SK-N-SH (cell line): ENCODE data around the gene UBA5. TPM values are rescaled to one million over a fixed set of nuclear protein-coding genes. Genes with fewer than 3 reads are reported as not detected.

ENCODE experiments used
- CTCF ChIA-PET: fragments of 300-600, 350-600 bp; formaldehyde crosslinking; extraction: SDS; loops from one replicate; lab custom pipeline; 2021; lab: Yijun Ruan, JAX
- POLR2A ChIA-PET: fragments of 350-600 bp; sonication (Branson Sonifier 250); formaldehyde crosslinking; extraction: SDS; loops from one replicate; lab custom pipeline; 2020; ENCODE audit warnings: antibody characterized with exemption, inconsistent platforms; lab: Yijun Ruan, JAX
- DNase-seq: peaks from one replicate; pipeline ENCODE4 v3.0.0; 2012
- H2AFZ ChIP-seq: fragments of 200-600 bp; sonication (generic); 2 replicates; pipeline ENCODE4 v1.8.1; 2016; ENCODE audit warnings: antibody characterized with exemption, mild to moderate bottlenecking, low read depth
- H3F3A ChIP-seq: fragments of 200-600 bp; sonication (generic); replicated peaks from 2 replicates; pipeline ENCODE3; 2016; ENCODE audit warnings: antibody characterized with exemption, mild to moderate bottlenecking; ENCODE audit not compliant: insufficient read depth
- H3K27ac ChIP-seq, 2 experiments: fragments of 200-500 bp in 1 of 2; fragments of 200-600 bp in 1 of 2; sonication (Bioruptor generic) in 1 of 2; sonication (generic), shearing (Covaris generic) in 1 of 2; 2 replicates each; pipeline versions ENCODE4 v1.5.1 to v1.6.1; 2014 to 2016; ENCODE audit warnings: low read depth in 2 of 2, inconsistent platforms in 1 of 2, low read length in 1 of 2, mild to moderate bottlenecking in 1 of 2, mixed read lengths in 1 of 2
- H3K27me3 ChIP-seq: fragments of 200-600 bp; sonication (generic), shearing (Covaris generic); 2 replicates; pipeline ENCODE4 v1.6.1; 2016; ENCODE audit warnings: mixed run types; ENCODE audit not compliant: insufficient read depth
- H3K36me3 ChIP-seq, 2 experiments: fragments of 200-500 bp in 1 of 2; fragments of 200-600 bp in 1 of 2; sonication (Bioruptor generic) in 1 of 2; sonication (generic) in 1 of 2; replicated peaks in 1 of 2; 2 replicates each; pipeline versions ENCODE3 to v1.5.1; 2014 to 2016; ENCODE audit warnings: low read length in 1 of 2, mild to moderate bottlenecking in 1 of 2; ENCODE audit not compliant: insufficient read depth in 2 of 2, control insufficient read depth in 1 of 2
- H3K4me1 ChIP-seq, 2 experiments: fragments of 200-500 bp in 1 of 2; fragments of 200-600 bp in 1 of 2; sonication (Bioruptor generic) in 1 of 2; sonication (generic), shearing (Covaris generic) in 1 of 2; 2 replicates each; pipeline versions ENCODE4 v1.5.1 to v1.6.1; 2014 to 2016; ENCODE audit warnings: low read depth in 1 of 2, low read length in 1 of 2, mixed run types in 1 of 2; ENCODE audit not compliant: insufficient read depth in 2 of 2, control insufficient read depth in 1 of 2
- H3K4me2 ChIP-seq: fragments of 200-600 bp; sonication (generic), shearing (Covaris generic); 2 replicates; pipeline ENCODE4 v1.6.1; 2017; ENCODE audit warnings: mixed run types
- H3K4me3 ChIP-seq, 2 experiments: fragments of 200-500 bp in 1 of 2; fragments of 200-600 bp in 1 of 2; sonication (Bioruptor generic) in 1 of 2; sonication (generic), shearing (Covaris generic) in 1 of 2; 2 replicates each; pipeline versions ENCODE4 v1.5.1 to v1.8.1; 2014 to 2016; ENCODE audit warnings: low read depth in 2 of 2, inconsistent platforms in 1 of 2, low read length in 1 of 2, mild to moderate bottlenecking in 1 of 2, mixed read lengths in 1 of 2, moderate library complexity in 1 of 2
- H3K79me2 ChIP-seq: fragments of 200-600 bp; sonication (generic); 2 replicates; pipeline ENCODE4 v1.8.1; 2017; ENCODE audit warnings: mild to moderate bottlenecking; ENCODE audit not compliant: insufficient read depth
- H3K9ac ChIP-seq: fragments of 200-600 bp; sonication (generic); 2 replicates; pipeline ENCODE4 v1.6.1; 2017; ENCODE audit warnings: mixed run types
- H3K9me2 ChIP-seq: fragments of 200-600 bp; sonication (generic); 2 replicates; pipeline ENCODE4 v1.6.1; 2017; ENCODE audit warnings: mixed run types
- H3K9me3 ChIP-seq: fragments of 200-600 bp; sonication (generic); 2 replicates; pipeline ENCODE4 v1.6.1; 2017; ENCODE audit warnings: mixed run types, mild to moderate bottlenecking, moderate library complexity
- H4K20me1 ChIP-seq: fragments of 200-600 bp; sonication (generic); 2 replicates; pipeline ENCODE4 v1.6.1; 2017; ENCODE audit warnings: mild to moderate bottlenecking, mixed run types; ENCODE audit not compliant: insufficient read depth
- CHD2 ChIP-seq: fragments of 150-350 bp; IDR thresholded peaks from 2 replicates; pipeline ENCODE4 v1.6.1; 2018; ENCODE audit warnings: low read length; ENCODE audit not compliant: partially characterized antibody
- CTCF ChIP-seq: fragments of 200-600 bp; sonication (generic); IDR thresholded peaks from 2 replicates; pipeline ENCODE4 v1.6.1; 2017; ENCODE audit warnings: antibody characterized with exemption, mild to moderate bottlenecking, moderate library complexity
- EP300 ChIP-seq, 2 experiments: IDR thresholded peaks; 2 replicates each; pipeline versions ENCODE4 v1.4.0 to v1.6.1; 2012; ENCODE audit warnings: borderline replicate concordance in 1 of 2, low read depth in 1 of 2, low read length in 1 of 2
- EZH2phosphoT487 ChIP-seq: fragments of 200-600 bp; sonication (generic); IDR thresholded peaks from 2 replicates; pipeline ENCODE4 v1.6.1; 2017; ENCODE audit warnings: low read depth, mixed run types, mild to moderate bottlenecking, antibody characterized with exemption, moderate library complexity, borderline replicate concordance
- FOSL2 ChIP-seq: IDR thresholded peaks from 2 replicates; pipeline ENCODE4 v1.4.0; 2012; ENCODE audit warnings: low read depth, mild to moderate bottlenecking, moderate library complexity, borderline replicate concordance
- GATA2 ChIP-seq: sonication (generic); formaldehyde crosslinking; IDR thresholded peaks from 2 replicates; pipeline ENCODE4 v1.5.0; 2020; ENCODE audit warnings: mild to moderate bottlenecking, missing genetic modification reagents
- IRF3 ChIP-seq: fragments of 150-350 bp; IDR thresholded peaks from 2 replicates; pipeline ENCODE4 v1.6.1; 2016; ENCODE audit warnings: mild to moderate bottlenecking, low read depth, low read length
- MEF2A ChIP-seq: IDR thresholded peaks from 2 replicates; pipeline ENCODE4 v1.4.0; 2012; ENCODE audit warnings: low read depth, borderline replicate concordance
- NRF1 ChIP-seq: IDR thresholded peaks from 2 replicates; pipeline ENCODE4 v1.6.1; 2012; ENCODE audit warnings: low read depth, mild to moderate bottlenecking, low read length
- POLR2AphosphoS5 ChIP-seq: IDR thresholded peaks from 2 replicates; pipeline ENCODE4 v1.6.1; 2012; ENCODE audit warnings: low read depth, low read length
- RAD21 ChIP-seq: IDR thresholded peaks from 2 replicates; pipeline ENCODE4 v1.6.1; 2012; ENCODE audit warnings: mild to moderate bottlenecking, low read length
- RCOR1 ChIP-seq: fragments of 150-350 bp; IDR thresholded peaks from 2 replicates; pipeline ENCODE4 v1.6.1; 2017; ENCODE audit warnings: antibody characterized with exemption, low read length
- RFX5 ChIP-seq: IDR thresholded peaks from 2 replicates; pipeline ENCODE4 v1.6.1; 2012; ENCODE audit warnings: mild to moderate bottlenecking, improper control_type of control experiment, low read length
- RXRA ChIP-seq: IDR thresholded peaks from 2 replicates; pipeline ENCODE4 v1.4.0; 2012; ENCODE audit warnings: low read depth, mild to moderate bottlenecking, borderline replicate concordance
- TAF1 ChIP-seq: IDR thresholded peaks from 2 replicates; pipeline ENCODE4 v1.6.1; 2012; ENCODE audit warnings: low read depth, mild to moderate bottlenecking, low read length, moderate library complexity, borderline replicate concordance
- TCF12 ChIP-seq: IDR thresholded peaks from 2 replicates; pipeline ENCODE4 v1.4.0; 2012
- WGBS: methylation state at CpG from one replicate; pipeline ENCODE4 v1.1.6; 2017; ENCODE audit warnings: low lambda C conversion rate; 5-methylcytosine and 5-hydroxymethylcytosine counted together
- polyA plus RNA-seq, 3 experiments: library from polyadenylated mRNA; depleted of rRNA; stranded (reverse); fragments of >200 nt; gene quantifications; 2 replicates each; pipeline ENCODE4 v1.2.3, GENCODE V29; 2012
- TF ChIP-seq, protein P1 (sequence below): IDR thresholded peaks from 2 replicates; pipeline ENCODE4; 2012
- TF ChIP-seq, protein P2 (sequence below): IDR thresholded peaks from 2 replicates; pipeline ENCODE4 v1.4.0; 2012; ENCODE audit warnings: low read depth, borderline replicate concordance
- TF ChIP-seq, protein P3 (sequence below): IDR thresholded peaks from 2 replicates; pipeline ENCODE4 v1.4.0; 2012; ENCODE audit warnings: low read depth

The UBA5 gene
- polyA plus RNA-seq, 1 of the 3 experiments (the other 2 are of a cell fraction), result 38.3 TPM

- Histone ChIP-seq H3K27ac (no peak overlapping the region), H2AFZ (no peak overlapping the region), H4K20me1 (peaks cover 13% of the 10 kb centered on the region; the same call in 1 of the 2 replicates), H3K9ac (no peak overlapping the region), H3F3A (peaks cover 9% of the 10 kb centered on the region), H3K79me2 (peaks cover 40% of the 10 kb centered on the region), H3K4me1 (peaks cover 4 to 5% of the 10 kb centered on the region in 2 experiments; a peak in 3 of 4 replicates), H3K4me2 (peak overlapping the region; percentile 82), H3K4me3 (peak overlapping the region; percentile 3 to 83; a peak in 2 of 4 replicates), H3K9me2 (no peaks in the 10 kb centered on the region), H3K27me3 (no peaks in the 10 kb centered on the region), H3K9me3 (no peaks in the 10 kb centered on the region), H3K36me3 (peaks cover 33 to 37% of the 10 kb centered on the region in 2 experiments)
- ChIA-PET CTCF (interaction anchor here (1.0 kb wide), 1 partner anchor 61 kb away, joined by 4 read pairs; the partner anchor contains the start of genes ACAD11 and UBA5), POLR2A (no interaction called here)
- WGBS, result 83% methylated on average over 6 of the region's 6 CpGs
- no peak for TF ChIP-seq TAF1
- no peak for TF ChIP-seq MEF2A
- TF ChIP-seq FOSL2, result no peak
- TF ChIP-seq, protein P1, sequence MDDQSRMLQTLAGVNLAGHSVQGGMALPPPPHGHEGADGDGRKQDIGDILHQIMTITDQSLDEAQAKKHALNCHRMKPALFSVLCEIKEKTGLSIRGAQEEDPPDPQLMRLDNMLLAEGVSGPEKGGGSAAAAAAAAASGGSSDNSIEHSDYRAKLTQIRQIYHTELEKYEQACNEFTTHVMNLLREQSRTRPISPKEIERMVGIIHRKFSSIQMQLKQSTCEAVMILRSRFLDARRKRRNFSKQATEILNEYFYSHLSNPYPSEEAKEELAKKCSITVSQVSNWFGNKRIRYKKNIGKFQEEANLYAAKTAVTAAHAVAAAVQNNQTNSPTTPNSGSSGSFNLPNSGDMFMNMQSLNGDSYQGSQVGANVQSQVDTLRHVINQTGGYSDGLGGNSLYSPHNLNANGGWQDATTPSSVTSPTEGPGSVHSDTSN, result no peak
- TF ChIP-seq EZH2phosphoT487, result no peak
- TF ChIP-seq RCOR1, result no peak
- TF ChIP-seq RXRA, result no peak
- TF ChIP-seq EP300 (IDR thresholded peaks at IDR 0.05; ENCODE audit: borderline replicate concordance in 1 of 2, low read depth in 1 of 2, low read length in 1 of 2), result no peak
- TF ChIP-seq GATA2, result no peak
- TF ChIP-seq POLR2AphosphoS5, result no peak
- no peak for TF ChIP-seq NRF1
- TF ChIP-seq RAD21, result no peak
- TF ChIP-seq, protein P2, sequence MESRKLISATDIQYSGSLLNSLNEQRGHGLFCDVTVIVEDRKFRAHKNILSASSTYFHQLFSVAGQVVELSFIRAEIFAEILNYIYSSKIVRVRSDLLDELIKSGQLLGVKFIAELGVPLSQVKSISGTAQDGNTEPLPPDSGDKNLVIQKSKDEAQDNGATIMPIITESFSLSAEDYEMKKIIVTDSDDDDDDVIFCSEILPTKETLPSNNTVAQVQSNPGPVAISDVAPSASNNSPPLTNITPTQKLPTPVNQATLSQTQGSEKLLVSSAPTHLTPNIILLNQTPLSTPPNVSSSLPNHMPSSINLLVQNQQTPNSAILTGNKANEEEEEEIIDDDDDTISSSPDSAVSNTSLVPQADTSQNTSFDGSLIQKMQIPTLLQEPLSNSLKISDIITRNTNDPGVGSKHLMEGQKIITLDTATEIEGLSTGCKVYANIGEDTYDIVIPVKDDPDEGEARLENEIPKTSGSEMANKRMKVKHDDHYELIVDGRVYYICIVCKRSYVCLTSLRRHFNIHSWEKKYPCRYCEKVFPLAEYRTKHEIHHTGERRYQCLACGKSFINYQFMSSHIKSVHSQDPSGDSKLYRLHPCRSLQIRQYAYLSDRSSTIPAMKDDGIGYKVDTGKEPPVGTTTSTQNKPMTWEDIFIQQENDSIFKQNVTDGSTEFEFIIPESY, result no peak
- TF ChIP-seq IRF3, result no peak
- no peak for TF ChIP-seq CHD2
- TF ChIP-seq, protein P3, sequence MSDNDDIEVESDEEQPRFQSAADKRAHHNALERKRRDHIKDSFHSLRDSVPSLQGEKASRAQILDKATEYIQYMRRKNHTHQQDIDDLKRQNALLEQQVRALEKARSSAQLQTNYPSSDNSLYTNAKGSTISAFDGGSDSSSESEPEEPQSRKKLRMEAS, result no peak
- TF ChIP-seq TCF12, result no peak
- no peak for TF ChIP-seq CTCF
- TF ChIP-seq RFX5, result no peak
- no peak for DNase-seq
These were observed 60.1 kb downstream of the UBA5 start for GRCh38 chr3:132720228-132720627.
